Neural cell (in vitro differentiated cells): ENCODE measurements around the gene TMTC1. TPM values are rescaled to one million over a fixed set of nuclear protein-coding genes. Genes with fewer than 3 reads are reported as not detected.

Source experiments
- H2AFZ ChIP-seq: fragments of 200-600, 300-800 bp; sonication (generic), shearing (Covaris generic); 2 replicates; pipeline ENCODE4 v1.6.0; 2014; ENCODE audit warnings: low read depth, mild to moderate bottlenecking, antibody characterized with exemption, low read length, moderate library complexity
- H3F3A ChIP-seq: fragments of 200-600 bp; shearing (Covaris generic); 2 replicates; pipeline ENCODE4 v1.6.1; 2016; ENCODE audit warnings: mild to moderate bottlenecking, moderate library complexity, mixed read lengths, antibody characterized with exemption, low read length; ENCODE audit not compliant: insufficient read depth, poor library complexity, severe bottlenecking
- H3K27ac ChIP-seq: fragments of 200-600, 300-800 bp; sonication (generic), shearing (Covaris generic); 2 replicates; pipeline ENCODE4 v1.5.1; 2014; ENCODE audit warnings: mild to moderate bottlenecking, low read length, moderate library complexity
- H3K27me3 ChIP-seq: fragments of 300-800, 200-600 bp; sonication (generic), shearing (Covaris generic); 2 replicates; pipeline ENCODE4 v1.6.0; 2014; ENCODE audit warnings: mild to moderate bottlenecking, low read depth, low read length, moderate library complexity; ENCODE audit not compliant: insufficient read depth
- H3K36me3 ChIP-seq: fragments of 300-800, 200-600 bp; sonication (generic), shearing (Covaris generic); 2 replicates; pipeline ENCODE4 v1.5.1; 2014; ENCODE audit warnings: mild to moderate bottlenecking, antibody characterized with exemption, low read length, moderate library complexity; ENCODE audit not compliant: insufficient read depth
- H3K4me2 ChIP-seq: fragments of 300-800, 200-600 bp; sonication (generic), shearing (Covaris generic); 2 replicates; pipeline ENCODE4 v1.6.0; 2014; ENCODE audit warnings: mild to moderate bottlenecking, low read length
- H3K4me3 ChIP-seq: fragments of 300-800, 200-600 bp; sonication (generic), shearing (Covaris generic); 2 replicates; pipeline ENCODE4 v1.5.1; 2014; ENCODE audit warnings: mild to moderate bottlenecking, low read length, moderate library complexity
- H3K79me2 ChIP-seq: fragments of 200-600 bp; shearing (Covaris generic); replicated peaks from 2 replicates; pipeline ENCODE4 v1.6.0; 2014; ENCODE audit warnings: mild to moderate bottlenecking, low read length, moderate library complexity; ENCODE audit not compliant: insufficient read depth
- H3K9ac ChIP-seq: fragments of 300-800, 200-600 bp; sonication (generic), shearing (Covaris generic); 2 replicates; pipeline ENCODE4 v1.6.1; 2016; ENCODE audit warnings: mild to moderate bottlenecking, low read length, mixed read lengths
- H3K9me2 ChIP-seq: fragments of 200-600 bp; shearing (Covaris generic); 2 replicates; pipeline ENCODE4 v1.6.1; 2016; ENCODE audit warnings: mild to moderate bottlenecking, low read length, mixed read lengths; ENCODE audit not compliant: insufficient read depth
- H3K9me3 ChIP-seq: fragments of 200-600, 300-800 bp; sonication (generic), shearing (Covaris generic); 2 replicates; pipeline ENCODE4 v1.6.1; 2016; ENCODE audit warnings: mild to moderate bottlenecking, mixed run types, low read length, moderate library complexity, mixed read lengths
- H4K20me1 ChIP-seq: fragments of 200-600 bp; shearing (Covaris generic); 2 replicates; pipeline ENCODE4 v1.6.1; 2016; ENCODE audit warnings: mild to moderate bottlenecking, mixed run types; ENCODE audit not compliant: insufficient read depth
- EP300 ChIP-seq: fragments of 450-650 bp; conservative IDR thresholded peaks from 2 replicates; pipeline ENCODE4 v1.6.1; 2014; ENCODE audit warnings: antibody characterized with exemption, mild to moderate bottlenecking, moderate library complexity; ENCODE audit not compliant: poor library complexity, severe bottlenecking
- EZH2 ChIP-seq: fragments of 200-600, 300-800 bp; shearing (Covaris generic), sonication (generic); IDR thresholded peaks from 2 replicates; pipeline ENCODE4 v1.6.1; 2014; ENCODE audit warnings: antibody characterized with exemption, low read length, borderline replicate concordance, mild to moderate bottlenecking; ENCODE audit not compliant: insufficient read depth, poor library complexity, severe bottlenecking
- MXI1 ChIP-seq: fragments of 450-650 bp; conservative IDR thresholded peaks from 2 replicates; pipeline ENCODE4 v1.6.1; 2014; ENCODE audit warnings: antibody characterized with exemption, mild to moderate bottlenecking; ENCODE audit not compliant: poor library complexity, severe bottlenecking
- POLR2AphosphoS5 ChIP-seq: IDR thresholded peaks from 2 replicates; pipeline ENCODE4 v1.6.1; 2012
- RAD21 ChIP-seq: fragments of 450-650 bp; conservative IDR thresholded peaks from 2 replicates; pipeline ENCODE4 v1.6.1; 2014; ENCODE audit warnings: antibody characterized with exemption, mild to moderate bottlenecking, moderate library complexity
- SMC3 ChIP-seq: fragments of 450-650 bp; conservative IDR thresholded peaks from 2 replicates; pipeline ENCODE4 v1.6.1; 2014; ENCODE audit warnings: antibody characterized with exemption, mild to moderate bottlenecking, moderate library complexity; ENCODE audit not compliant: poor library complexity
- TAF1 ChIP-seq: IDR thresholded peaks from 2 replicates; pipeline ENCODE4 v1.6.1; 2012; ENCODE audit warnings: low read depth
- polyA plus RNA-seq: library from polyadenylated mRNA; depleted of rRNA; stranded (reverse); fragments of >200 nt; gene quantifications from 2 replicates; pipeline ENCODE4 v1.2.3, GENCODE V29; 2014
- TF ChIP-seq, protein P1 (sequence below): fragments of 450-650 bp; IDR thresholded peaks from 2 replicates; pipeline ENCODE4 v1.5.1; 2014; ENCODE audit warnings: antibody characterized with exemption, mild to moderate bottlenecking, moderate library complexity; ENCODE audit not compliant: poor library complexity, severe bottlenecking
- TF ChIP-seq, protein P2 (sequence below): IDR thresholded peaks from 2 replicates; pipeline ENCODE4 v1.6.1; 2012; ENCODE audit warnings: borderline replicate concordance

Gene TMTC1
- polyA plus RNA-seq, 1 donor from 2014 or later, result 10.0 TPM

DNA sequence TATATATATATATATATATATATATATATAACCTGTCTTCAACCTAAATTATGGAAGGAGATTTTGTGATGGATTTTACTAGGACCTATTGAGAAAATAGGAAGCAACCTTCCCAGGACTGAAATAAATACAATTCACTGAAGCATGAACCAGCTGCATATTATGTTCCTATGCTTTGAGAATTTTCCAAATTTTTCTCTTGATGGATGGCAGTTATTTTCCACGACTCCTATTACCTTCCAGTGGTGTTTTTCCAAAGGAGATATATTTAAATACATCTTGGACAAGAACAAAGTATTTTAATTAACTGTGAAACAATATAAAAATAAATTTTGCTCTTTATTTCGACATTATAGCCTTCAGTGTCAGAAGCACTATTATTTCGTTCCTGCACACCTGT is 87.9 kb downstream of the TMTC1 start:
- Histone ChIP-seq H3K27me3 (no peaks in the 10 kb centered on the region), H3K9ac (no peak overlapping the region), H3K4me3 (no peak overlapping the region), H3K79me2 (no peaks in the 10 kb centered on the region), H3K27ac (no peak overlapping the region), H3F3A (no peaks in the 10 kb centered on the region), H3K9me3 (no peaks in the 10 kb centered on the region), H3K4me2 (no peak overlapping the region), H3K9me2 (no peaks in the 10 kb centered on the region), H2AFZ (no peak overlapping the region), H3K36me3 (no peaks in the 10 kb centered on the region), H4K20me1 (no peaks in the 10 kb centered on the region)
- TF ChIP-seq POLR2AphosphoS5 (no peak), MXI1 (no peak), RAD21 (no peak), EZH2 (no peak), TAF1 (no peak), EP300 (no peak), SMC3 (no peak)
- TF ChIP-seq, protein P1, sequence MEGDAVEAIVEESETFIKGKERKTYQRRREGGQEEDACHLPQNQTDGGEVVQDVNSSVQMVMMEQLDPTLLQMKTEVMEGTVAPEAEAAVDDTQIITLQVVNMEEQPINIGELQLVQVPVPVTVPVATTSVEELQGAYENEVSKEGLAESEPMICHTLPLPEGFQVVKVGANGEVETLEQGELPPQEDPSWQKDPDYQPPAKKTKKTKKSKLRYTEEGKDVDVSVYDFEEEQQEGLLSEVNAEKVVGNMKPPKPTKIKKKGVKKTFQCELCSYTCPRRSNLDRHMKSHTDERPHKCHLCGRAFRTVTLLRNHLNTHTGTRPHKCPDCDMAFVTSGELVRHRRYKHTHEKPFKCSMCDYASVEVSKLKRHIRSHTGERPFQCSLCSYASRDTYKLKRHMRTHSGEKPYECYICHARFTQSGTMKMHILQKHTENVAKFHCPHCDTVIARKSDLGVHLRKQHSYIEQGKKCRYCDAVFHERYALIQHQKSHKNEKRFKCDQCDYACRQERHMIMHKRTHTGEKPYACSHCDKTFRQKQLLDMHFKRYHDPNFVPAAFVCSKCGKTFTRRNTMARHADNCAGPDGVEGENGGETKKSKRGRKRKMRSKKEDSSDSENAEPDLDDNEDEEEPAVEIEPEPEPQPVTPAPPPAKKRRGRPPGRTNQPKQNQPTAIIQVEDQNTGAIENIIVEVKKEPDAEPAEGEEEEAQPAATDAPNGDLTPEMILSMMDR, result no peak
- TF ChIP-seq, protein P2, sequence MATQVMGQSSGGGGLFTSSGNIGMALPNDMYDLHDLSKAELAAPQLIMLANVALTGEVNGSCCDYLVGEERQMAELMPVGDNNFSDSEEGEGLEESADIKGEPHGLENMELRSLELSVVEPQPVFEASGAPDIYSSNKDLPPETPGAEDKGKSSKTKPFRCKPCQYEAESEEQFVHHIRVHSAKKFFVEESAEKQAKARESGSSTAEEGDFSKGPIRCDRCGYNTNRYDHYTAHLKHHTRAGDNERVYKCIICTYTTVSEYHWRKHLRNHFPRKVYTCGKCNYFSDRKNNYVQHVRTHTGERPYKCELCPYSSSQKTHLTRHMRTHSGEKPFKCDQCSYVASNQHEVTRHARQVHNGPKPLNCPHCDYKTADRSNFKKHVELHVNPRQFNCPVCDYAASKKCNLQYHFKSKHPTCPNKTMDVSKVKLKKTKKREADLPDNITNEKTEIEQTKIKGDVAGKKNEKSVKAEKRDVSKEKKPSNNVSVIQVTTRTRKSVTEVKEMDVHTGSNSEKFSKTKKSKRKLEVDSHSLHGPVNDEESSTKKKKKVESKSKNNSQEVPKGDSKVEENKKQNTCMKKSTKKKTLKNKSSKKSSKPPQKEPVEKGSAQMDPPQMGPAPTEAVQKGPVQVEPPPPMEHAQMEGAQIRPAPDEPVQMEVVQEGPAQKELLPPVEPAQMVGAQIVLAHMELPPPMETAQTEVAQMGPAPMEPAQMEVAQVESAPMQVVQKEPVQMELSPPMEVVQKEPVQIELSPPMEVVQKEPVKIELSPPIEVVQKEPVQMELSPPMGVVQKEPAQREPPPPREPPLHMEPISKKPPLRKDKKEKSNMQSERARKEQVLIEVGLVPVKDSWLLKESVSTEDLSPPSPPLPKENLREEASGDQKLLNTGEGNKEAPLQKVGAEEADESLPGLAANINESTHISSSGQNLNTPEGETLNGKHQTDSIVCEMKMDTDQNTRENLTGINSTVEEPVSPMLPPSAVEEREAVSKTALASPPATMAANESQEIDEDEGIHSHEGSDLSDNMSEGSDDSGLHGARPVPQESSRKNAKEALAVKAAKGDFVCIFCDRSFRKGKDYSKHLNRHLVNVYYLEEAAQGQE, result no peak

DNA sequence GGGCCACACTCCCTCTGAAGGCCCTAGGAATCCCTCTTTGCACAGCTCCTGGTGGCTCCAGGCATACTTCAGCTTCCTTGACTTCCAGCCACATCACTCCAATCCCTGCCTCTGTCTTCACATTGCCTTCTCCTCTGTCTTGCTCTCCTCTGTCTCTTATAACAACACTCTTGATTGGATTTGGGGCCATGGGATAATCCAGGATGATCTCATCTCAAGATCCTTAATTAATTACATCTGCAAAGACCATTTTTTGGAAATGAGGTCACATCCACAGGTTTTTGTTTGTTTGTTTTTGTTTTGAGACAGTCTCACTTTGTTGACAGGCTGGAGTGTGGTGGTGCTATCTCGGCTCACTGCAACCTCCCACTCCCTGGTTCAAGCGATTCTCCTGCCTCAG is 88.7 kb downstream of the TMTC1 start:
- Histone ChIP-seq H4K20me1 (no peaks in the 10 kb centered on the region), H3K27me3 (no peaks in the 10 kb centered on the region), H3K9me3 (no peaks in the 10 kb centered on the region), H3K4me2 (no peak overlapping the region), H3K36me3 (no peaks in the 10 kb centered on the region), H3F3A (no peaks in the 10 kb centered on the region), H3K9ac (no peak overlapping the region), H3K27ac (no peak overlapping the region), H3K4me3 (no peak overlapping the region), H3K9me2 (no peaks in the 10 kb centered on the region), H3K79me2 (no peaks in the 10 kb centered on the region), H2AFZ (no peak overlapping the region)
- TF ChIP-seq POLR2AphosphoS5 (no peak), EP300 (no peak), EZH2 (no peak), SMC3 (no peak), TAF1 (no peak), RAD21 (no peak), MXI1 (no peak)
- TF ChIP-seq, protein P1, result no peak
- TF ChIP-seq, protein P2, result no peak
